ENCODE data around the gene FAF1.

- TF ChIP-seq ZNF274 (IDR thresholded peaks at IDR 0.05; ENCODE audit: low read depth, low read length): no peak
- no peak for TF ChIP-seq CTCF (IDR thresholded peaks at IDR 0.05 in 2 of 3, conservative IDR thresholded peaks at IDR 0.05 in 1 of 3; ENCODE audit: borderline replicate concordance in 1 of 3, insufficient read depth in 1 of 3, low read depth in 2 of 3, low read length in 2 of 3)
- TF ChIP-seq EZH2 (IDR thresholded peaks at IDR 0.05): no peak
- TF ChIP-seq RAD21 (IDR thresholded peaks at IDR 0.05; ENCODE audit: low read depth): no peak
- TF ChIP-seq EZH2phosphoT487 (IDR thresholded peaks at IDR 0.05; ENCODE audit: borderline replicate concordance): no peak
- no peak for TF ChIP-seq CEBPB (IDR thresholded peaks at IDR 0.05; ENCODE audit: low read depth)
- no peak for TF ChIP-seq SP1 (IDR thresholded peaks at IDR 0.05; ENCODE audit: low read depth)
- TF ChIP-seq TCF7L2 (IDR thresholded peaks at IDR 0.05; ENCODE audit: borderline replicate concordance, extremely low read depth, insufficient read depth, insufficient read length): no peak
- TF ChIP-seq POLR2A (IDR thresholded peaks at IDR 0.05; ENCODE audit: borderline replicate concordance, extremely low read depth, insufficient read depth, insufficient read length): no peak
- TF ChIP-seq MAX (IDR thresholded peaks at IDR 0.05): no peak
- TF ChIP-seq REST (IDR thresholded peaks at IDR 0.05; ENCODE audit: low read depth): no peak
- TF ChIP-seq SIN3A (IDR thresholded peaks at IDR 0.05; ENCODE audit: low read depth): no peak
- TF ChIP-seq POLR2AphosphoS5 (IDR thresholded peaks at IDR 0.05; ENCODE audit: low read depth, low read length): no peak
Measured at GRCh38 chr1:50487725-50488124, 472.3 kb downstream of the FAF1 start.
